HG03159 (cell line): ENCODE results near the gene CACNA2D3.

Experiments
- ATAC-seq: cut with Tn5 transposase; IDR thresholded peaks from one replicate; pipeline ENCODE4 v1.9.1; 2021; ENCODE audit warnings: mild to moderate bottlenecking, moderate library complexity; ENCODE audit not compliant: unreplicated experiment

The CACNA2D3 gene

GRCh38 chr3:54709785-54710184, 587.4 kb downstream of the CACNA2D3 start:
- no peak for ATAC-seq

- no peak for ATAC-seq
Observed at GRCh38 chr3:54710954-54711353, 588.6 kb downstream of the CACNA2D3 start.

- no peak for ATAC-seq
Observed at GRCh38 chr3:54712539-54712938, 590.2 kb downstream of the CACNA2D3 start.

- no peak for ATAC-seq
Observed at GRCh38 chr3:54713031-54713430, 590.7 kb downstream of the CACNA2D3 start.

- ATAC-seq: no peak
Observed at GRCh38 chr3:54713455-54713854, 591.1 kb downstream of the CACNA2D3 start.

GRCh38 chr3:54714035-54714434, 591.7 kb downstream of the CACNA2D3 start:
- no peak for ATAC-seq

GRCh38 chr3:54717506-54717905, 595.2 kb downstream of the CACNA2D3 start:
- ATAC-seq: no peak

- ATAC-seq: no peak
Observed at GRCh38 chr3:54719914-54720313, 597.6 kb downstream of the CACNA2D3 start.

- no peak for ATAC-seq
Observed at GRCh38 chr3:54720604-54721003, 598.3 kb downstream of the CACNA2D3 start.

GRCh38 chr3:54731732-54732445, 609.5 kb downstream of the CACNA2D3 start:
- ATAC-seq: no peak

- no peak for ATAC-seq
Observed at GRCh38 chr3:54733106-54734006, 611.0 kb downstream of the CACNA2D3 start.

GRCh38 chr3:54736459-54736858, 614.1 kb downstream of the CACNA2D3 start:
- ATAC-seq: no peak

GRCh38 chr3:54743755-54744154, 621.4 kb downstream of the CACNA2D3 start:
- ATAC-seq: no peak

- ATAC-seq: no peak
Observed at GRCh38 chr3:54744291-54744690, 621.9 kb downstream of the CACNA2D3 start.

- ATAC-seq: no peak
Observed at GRCh38 chr3:54745843-54746242, 623.5 kb downstream of the CACNA2D3 start.

- ATAC-seq: no peak
Observed at GRCh38 chr3:54746722-54747121, 624.4 kb downstream of the CACNA2D3 start.

GRCh38 chr3:54755756-54756155, 633.4 kb downstream of the CACNA2D3 start:
- no peak for ATAC-seq

GRCh38 chr3:54756330-54756731, 634.0 kb downstream of the CACNA2D3 start:
- no peak for ATAC-seq

GRCh38 chr3:54758461-54758860, 636.1 kb downstream of the CACNA2D3 start:
- ATAC-seq: no peak

GRCh38 chr3:54759166-54759565, 636.8 kb downstream of the CACNA2D3 start:
- ATAC-seq: no peak

- ATAC-seq: no peak
Observed at GRCh38 chr3:54760201-54760600, 637.8 kb downstream of the CACNA2D3 start.

- ATAC-seq: no peak
Observed at GRCh38 chr3:54761637-54762036, 639.3 kb downstream of the CACNA2D3 start.
